HL-60 (cell line): ENCODE results near the gene TXNRD2.

Experiments
- DNase-seq, 2 experiments: peaks; one replicate each; pipeline ENCODE4 v3.0.0-alpha.2; 2010 to 2020; ENCODE audit warnings: low read depth in 1 of 2, low spot score in 1 of 2
- H3K27ac ChIP-seq: fragments of 250-450 bp; sonication (Bioruptor Pico); replicated peaks from 2 replicates; pipeline ENCODE4 v1.5.1; 2020; ENCODE audit warnings: mild to moderate bottlenecking, moderate library complexity
- H3K27me3 ChIP-seq: fragments of 250-450 bp; sonication (Bioruptor Pico); 2 replicates; pipeline ENCODE4 v1.5.1; 2021; ENCODE audit warnings: mild to moderate bottlenecking, moderate library complexity; ENCODE audit not compliant: insufficient read depth, poor library complexity, severe bottlenecking
- H3K4me3 ChIP-seq: replicated peaks from 2 replicates; pipeline ENCODE4 v1.5.1; 2011; ENCODE audit warnings: mild to moderate bottlenecking, control low read depth, low read length; ENCODE audit not compliant: insufficient read depth
- GABPA ChIP-seq: IDR thresholded peaks from 2 replicates; pipeline ENCODE4 v1.6.1; 2012; ENCODE audit warnings: low read depth
- POLR2AphosphoS5 ChIP-seq: IDR thresholded peaks from 2 replicates; pipeline ENCODE4 v1.6.1; 2012; ENCODE audit warnings: low read depth
- SPI1 ChIP-seq: IDR thresholded peaks from 2 replicates; pipeline ENCODE4 v1.6.1; 2012; ENCODE audit warnings: low read depth, mild to moderate bottlenecking, borderline replicate concordance
- TF ChIP-seq, protein P1 (sequence below): IDR thresholded peaks from one replicate; pipeline ENCODE4 v1.5.1; 2011; ENCODE audit warnings: low read length, control low read depth, inconsistent platforms; ENCODE audit not compliant: insufficient read depth
- TF ChIP-seq, protein P2 (sequence below): IDR thresholded peaks from 2 replicates; pipeline ENCODE4 v1.6.1; 2012; ENCODE audit warnings: low read depth; ENCODE audit not compliant: insufficient replicate concordance

TXNRD2 gene

DNA sequence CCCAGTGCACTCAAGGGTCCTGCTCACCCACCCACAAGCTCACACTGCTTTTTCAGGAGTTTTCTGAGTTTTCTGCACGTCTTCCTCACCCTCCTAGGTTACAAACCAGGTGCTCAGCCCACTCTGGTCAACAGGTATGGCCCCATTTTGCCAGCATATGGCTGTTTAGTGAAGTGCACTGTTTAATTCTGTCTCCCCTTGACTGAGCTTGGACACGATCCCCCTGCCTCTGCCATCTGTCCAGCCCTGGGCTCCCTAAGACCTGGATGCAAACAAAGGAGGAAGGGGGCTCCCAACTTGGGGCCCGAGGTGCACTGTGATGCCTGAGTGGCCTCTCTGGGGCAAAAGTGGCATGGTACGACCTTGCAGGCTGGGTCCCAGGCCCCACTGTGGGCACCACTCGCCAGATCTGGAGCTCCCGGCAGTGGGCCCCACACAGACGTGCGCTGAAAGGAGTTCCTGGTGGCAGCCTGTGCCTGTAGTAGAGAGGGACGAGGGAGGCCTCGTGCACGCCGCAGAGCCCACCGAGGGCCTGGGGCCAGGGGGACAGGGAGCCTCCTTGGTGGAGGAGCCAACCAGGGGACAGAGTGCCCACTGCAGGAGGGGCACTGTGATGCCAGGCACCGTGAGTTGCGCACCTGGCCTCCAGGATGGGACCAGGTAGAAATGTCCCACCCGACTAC is 37.3 kb downstream of the TXNRD2 start:
- Histone ChIP-seq H3K4me3 (no peak overlapping the region), H3K27ac (no peak overlapping the region)

DNA sequence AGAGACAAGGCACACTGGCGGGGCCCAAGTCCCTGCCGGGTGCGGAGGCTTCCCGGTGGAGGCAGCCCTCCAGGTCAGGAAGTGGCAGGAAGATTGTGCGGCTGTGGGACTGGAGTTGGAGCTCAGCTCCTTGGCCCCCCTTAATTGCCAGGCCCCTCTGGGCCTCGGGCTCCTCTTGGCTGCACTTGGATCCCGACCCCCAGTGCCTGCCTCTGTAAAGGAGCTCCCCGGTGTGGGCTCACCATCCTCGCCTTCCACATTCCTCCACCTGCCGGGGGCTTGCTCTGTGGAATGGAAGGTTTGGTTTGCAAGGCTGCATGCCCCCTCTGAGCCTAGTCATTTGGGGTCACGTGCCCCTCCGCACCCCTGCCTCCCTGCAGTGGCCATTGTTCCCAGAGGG is 38.1 kb downstream of the TXNRD2 start:
- Histone ChIP-seq H3K27me3 (no peaks in the 10 kb centered on the region), H3K27ac (no peak overlapping the region), H3K4me3 (no peak overlapping the region)
- TF ChIP-seq GABPA (no peak), SPI1 (no peak), POLR2AphosphoS5 (no peak)
- TF ChIP-seq, protein P1, sequence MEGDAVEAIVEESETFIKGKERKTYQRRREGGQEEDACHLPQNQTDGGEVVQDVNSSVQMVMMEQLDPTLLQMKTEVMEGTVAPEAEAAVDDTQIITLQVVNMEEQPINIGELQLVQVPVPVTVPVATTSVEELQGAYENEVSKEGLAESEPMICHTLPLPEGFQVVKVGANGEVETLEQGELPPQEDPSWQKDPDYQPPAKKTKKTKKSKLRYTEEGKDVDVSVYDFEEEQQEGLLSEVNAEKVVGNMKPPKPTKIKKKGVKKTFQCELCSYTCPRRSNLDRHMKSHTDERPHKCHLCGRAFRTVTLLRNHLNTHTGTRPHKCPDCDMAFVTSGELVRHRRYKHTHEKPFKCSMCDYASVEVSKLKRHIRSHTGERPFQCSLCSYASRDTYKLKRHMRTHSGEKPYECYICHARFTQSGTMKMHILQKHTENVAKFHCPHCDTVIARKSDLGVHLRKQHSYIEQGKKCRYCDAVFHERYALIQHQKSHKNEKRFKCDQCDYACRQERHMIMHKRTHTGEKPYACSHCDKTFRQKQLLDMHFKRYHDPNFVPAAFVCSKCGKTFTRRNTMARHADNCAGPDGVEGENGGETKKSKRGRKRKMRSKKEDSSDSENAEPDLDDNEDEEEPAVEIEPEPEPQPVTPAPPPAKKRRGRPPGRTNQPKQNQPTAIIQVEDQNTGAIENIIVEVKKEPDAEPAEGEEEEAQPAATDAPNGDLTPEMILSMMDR: no peak
- TF ChIP-seq, protein P2, sequence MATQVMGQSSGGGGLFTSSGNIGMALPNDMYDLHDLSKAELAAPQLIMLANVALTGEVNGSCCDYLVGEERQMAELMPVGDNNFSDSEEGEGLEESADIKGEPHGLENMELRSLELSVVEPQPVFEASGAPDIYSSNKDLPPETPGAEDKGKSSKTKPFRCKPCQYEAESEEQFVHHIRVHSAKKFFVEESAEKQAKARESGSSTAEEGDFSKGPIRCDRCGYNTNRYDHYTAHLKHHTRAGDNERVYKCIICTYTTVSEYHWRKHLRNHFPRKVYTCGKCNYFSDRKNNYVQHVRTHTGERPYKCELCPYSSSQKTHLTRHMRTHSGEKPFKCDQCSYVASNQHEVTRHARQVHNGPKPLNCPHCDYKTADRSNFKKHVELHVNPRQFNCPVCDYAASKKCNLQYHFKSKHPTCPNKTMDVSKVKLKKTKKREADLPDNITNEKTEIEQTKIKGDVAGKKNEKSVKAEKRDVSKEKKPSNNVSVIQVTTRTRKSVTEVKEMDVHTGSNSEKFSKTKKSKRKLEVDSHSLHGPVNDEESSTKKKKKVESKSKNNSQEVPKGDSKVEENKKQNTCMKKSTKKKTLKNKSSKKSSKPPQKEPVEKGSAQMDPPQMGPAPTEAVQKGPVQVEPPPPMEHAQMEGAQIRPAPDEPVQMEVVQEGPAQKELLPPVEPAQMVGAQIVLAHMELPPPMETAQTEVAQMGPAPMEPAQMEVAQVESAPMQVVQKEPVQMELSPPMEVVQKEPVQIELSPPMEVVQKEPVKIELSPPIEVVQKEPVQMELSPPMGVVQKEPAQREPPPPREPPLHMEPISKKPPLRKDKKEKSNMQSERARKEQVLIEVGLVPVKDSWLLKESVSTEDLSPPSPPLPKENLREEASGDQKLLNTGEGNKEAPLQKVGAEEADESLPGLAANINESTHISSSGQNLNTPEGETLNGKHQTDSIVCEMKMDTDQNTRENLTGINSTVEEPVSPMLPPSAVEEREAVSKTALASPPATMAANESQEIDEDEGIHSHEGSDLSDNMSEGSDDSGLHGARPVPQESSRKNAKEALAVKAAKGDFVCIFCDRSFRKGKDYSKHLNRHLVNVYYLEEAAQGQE: no peak
- no peak for DNase-seq

More for the DNA sequence above, 37.3 kb downstream of the TXNRD2 start:
- no peak for DNase-seq
- no peak for TF ChIP-seq SPI1
- TF ChIP-seq, protein P1: no peak
- TF ChIP-seq GABPA: no peak
- no peaks in the 10 kb centered on the region for H3K27me3 ChIP-seq

DNA sequence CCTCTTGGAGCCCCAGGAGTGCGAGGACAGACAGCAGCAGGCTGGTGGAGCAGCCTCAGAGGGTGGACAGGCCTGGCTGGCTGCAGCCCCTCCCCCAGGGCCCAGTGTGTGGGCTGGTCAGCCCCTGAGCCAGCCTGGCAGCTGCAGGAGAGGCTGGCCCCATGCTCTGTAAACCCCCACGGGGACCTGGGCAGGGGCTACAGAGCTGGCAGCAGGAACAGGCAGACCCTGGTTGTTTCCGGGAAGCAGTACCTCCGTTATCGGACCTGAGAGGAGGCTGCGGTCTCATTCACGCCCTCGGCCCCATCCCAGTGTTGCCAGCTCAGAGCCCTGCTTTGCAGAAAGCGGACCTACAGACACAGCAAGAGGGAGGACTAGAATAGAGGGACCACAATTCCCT is 38.6 kb downstream of the TXNRD2 start:
- DNase-seq: no peak
- Histone ChIP-seq H3K27me3 (no peaks in the 10 kb centered on the region), H3K27ac (no peak overlapping the region), H3K4me3 (no peak overlapping the region)
- TF ChIP-seq GABPA: no peak

DNA sequence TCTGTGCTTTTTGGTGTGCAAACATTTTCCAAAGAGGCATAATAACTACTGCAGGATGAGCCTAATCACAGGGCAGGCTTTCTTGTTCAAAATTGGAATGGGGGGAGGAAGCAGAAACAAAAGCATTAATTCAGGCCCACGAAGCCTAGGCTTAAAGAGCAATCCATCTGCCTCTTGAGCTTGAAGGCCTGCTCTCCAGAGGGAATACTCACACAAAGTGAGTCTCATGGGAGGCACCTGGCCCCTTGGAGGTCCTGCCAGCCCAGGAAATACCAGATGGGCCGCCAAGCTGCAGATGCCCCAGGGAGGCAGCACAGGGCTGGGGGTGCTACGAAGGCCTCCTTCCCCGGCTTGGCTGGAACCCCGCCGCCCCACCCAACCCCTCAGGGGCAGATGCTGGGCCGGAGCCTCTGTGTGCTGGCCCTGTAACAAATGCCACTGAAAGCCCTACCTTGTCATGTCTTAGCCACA is 39.3 kb downstream of the TXNRD2 start:
- H3K27ac ChIP-seq: no peak overlapping the region
- TF ChIP-seq POLR2AphosphoS5: no peak
- TF ChIP-seq GABPA: no peak
- no peak for DNase-seq
- no peak overlapping the region for H3K4me3 ChIP-seq
- H3K27me3 ChIP-seq: no peaks in the 10 kb centered on the region

DNA sequence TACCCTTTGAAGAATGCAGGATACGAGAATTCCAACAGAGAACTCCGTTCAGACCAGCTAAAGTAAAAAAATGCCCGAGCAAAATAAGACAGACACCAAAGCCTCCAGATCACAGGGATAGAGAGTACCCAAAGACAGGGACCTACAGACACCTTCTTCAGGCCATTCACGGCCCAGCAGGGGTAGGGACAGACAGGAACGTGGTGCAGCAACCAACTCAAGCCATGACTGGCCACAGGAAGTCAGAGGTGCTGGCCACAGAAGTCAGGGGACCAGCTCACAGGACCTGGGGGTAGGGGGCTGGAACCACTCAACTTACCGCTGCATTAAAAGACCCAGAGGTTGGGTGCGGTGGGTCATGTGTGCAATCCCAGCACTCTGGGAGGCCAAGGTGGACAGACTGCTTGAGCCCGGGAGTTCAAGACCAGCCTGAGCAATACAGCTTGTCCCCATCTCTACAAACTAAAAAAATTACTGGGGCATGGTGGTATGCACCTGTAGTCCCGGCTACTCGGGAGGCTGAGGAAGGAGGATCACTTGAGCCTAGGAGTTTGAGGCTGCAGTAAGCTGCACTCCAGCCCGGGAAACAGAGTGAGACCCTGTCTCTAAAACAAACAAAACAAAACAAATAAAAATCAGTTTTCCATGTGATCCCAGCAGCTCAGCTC is 39.9 kb downstream of the TXNRD2 start:
- Histone ChIP-seq H3K27me3 (no peaks in the 10 kb centered on the region), H3K4me3 (no peak overlapping the region), H3K27ac (no peak overlapping the region)
- TF ChIP-seq GABPA: no peak
- TF ChIP-seq, protein P1: no peak
- TF ChIP-seq SPI1: no peak
- TF ChIP-seq, protein P2: no peak
- no peak for TF ChIP-seq POLR2AphosphoS5
- DNase-seq: no peak
